Measurements from ENCODE around the gene FOXL3.

DNA sequence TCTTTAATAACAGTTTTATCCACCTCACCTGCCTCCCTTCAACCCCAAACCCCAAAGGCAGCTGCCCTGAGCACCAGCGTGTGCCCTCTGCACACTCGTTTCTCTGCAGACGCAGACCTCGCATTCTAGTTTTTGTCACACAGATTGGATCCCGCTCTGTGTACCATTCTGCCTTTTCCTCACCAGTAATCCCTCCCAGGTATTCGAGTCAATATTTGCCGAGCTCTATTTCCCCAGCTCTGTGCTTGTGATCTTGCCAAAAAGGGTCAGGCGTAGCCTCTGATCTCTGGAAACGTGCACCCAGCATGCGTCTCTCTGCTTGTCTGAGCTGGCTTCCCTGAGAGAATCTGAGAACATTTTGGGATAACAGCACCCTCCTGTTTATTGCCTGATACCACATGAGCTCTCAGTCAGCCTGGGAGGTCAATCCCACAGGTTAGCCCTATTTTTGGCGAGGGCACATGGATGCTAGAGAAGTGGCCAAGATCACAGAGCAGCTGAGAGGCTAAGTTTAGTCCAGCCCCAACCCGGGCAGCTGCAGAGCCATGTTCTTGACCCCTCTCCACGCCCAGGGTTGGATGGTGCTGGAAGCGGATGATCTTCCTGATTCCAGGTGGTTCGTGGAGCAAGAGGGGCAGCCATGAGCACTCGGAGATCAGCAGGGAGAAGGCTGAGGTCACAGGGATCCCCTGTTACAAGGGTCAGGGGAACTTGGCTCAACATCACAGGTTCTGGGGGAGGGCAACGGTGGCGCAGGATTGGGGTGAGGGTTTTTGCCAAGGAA is 29.1 kb downstream of the FOXL3 start:
- TF ChIP-seq, protein P1, sequence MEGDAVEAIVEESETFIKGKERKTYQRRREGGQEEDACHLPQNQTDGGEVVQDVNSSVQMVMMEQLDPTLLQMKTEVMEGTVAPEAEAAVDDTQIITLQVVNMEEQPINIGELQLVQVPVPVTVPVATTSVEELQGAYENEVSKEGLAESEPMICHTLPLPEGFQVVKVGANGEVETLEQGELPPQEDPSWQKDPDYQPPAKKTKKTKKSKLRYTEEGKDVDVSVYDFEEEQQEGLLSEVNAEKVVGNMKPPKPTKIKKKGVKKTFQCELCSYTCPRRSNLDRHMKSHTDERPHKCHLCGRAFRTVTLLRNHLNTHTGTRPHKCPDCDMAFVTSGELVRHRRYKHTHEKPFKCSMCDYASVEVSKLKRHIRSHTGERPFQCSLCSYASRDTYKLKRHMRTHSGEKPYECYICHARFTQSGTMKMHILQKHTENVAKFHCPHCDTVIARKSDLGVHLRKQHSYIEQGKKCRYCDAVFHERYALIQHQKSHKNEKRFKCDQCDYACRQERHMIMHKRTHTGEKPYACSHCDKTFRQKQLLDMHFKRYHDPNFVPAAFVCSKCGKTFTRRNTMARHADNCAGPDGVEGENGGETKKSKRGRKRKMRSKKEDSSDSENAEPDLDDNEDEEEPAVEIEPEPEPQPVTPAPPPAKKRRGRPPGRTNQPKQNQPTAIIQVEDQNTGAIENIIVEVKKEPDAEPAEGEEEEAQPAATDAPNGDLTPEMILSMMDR (IDR thresholded peaks at IDR 0.05), result no peak
- no peak for TF ChIP-seq POLR2A (IDR thresholded peaks at IDR 0.05)

Data from uterus (tissue), 2 donors.